Hematopoietic multipotent progenitor cell treated with erythropoietin and hydrocortisone succinate and interleukin-3 and kit ligand, for 4 days (in vitro differentiated cells): ENCODE measurements around the gene SPOUT1.

Experiments used
- DNase-seq: peaks from one replicate; pipeline ENCODE4 v3.0.0-alpha.2; 2015

Gene SPOUT1

GRCh38 chr9:128835246-128836210 is 5.9 kb upstream of the SPOUT1 start:
- DNase-seq = no peak

GRCh38 chr9:128833696-128834095 is 4.1 kb upstream of the SPOUT1 start:
- no peak for DNase-seq

- no peak for DNase-seq
Observed at GRCh38 chr9:128828719-128829452, 708 bp downstream of the SPOUT1 start.

GRCh38 chr9:128828267-128828666 is 1.3 kb downstream of the SPOUT1 start:
- DNase-seq = no peak

GRCh38 chr9:128825923-128826700 is 3.5 kb downstream of the SPOUT1 start:
- no peak for DNase-seq

GRCh38 chr9:128824911-128825310 is 4.7 kb downstream of the SPOUT1 start:
- DNase-seq = no peak

GRCh38 chr9:128823903-128824406 is 5.6 kb downstream of the SPOUT1 start:
- DNase-seq = no peak

GRCh38 chr9:128823362-128823902 is 6.2 kb downstream of the SPOUT1 start:
- DNase-seq = no peak

- no peak for DNase-seq
Observed at GRCh38 chr9:128822407-128823042, 7.1 kb downstream of the SPOUT1 start.

- DNase-seq = no peak
Observed at GRCh38 chr9:128821584-128822406, 7.8 kb downstream of the SPOUT1 start.

- DNase-seq = no peak
Observed at GRCh38 chr9:128820665-128821583, 8.7 kb downstream of the SPOUT1 start.

GRCh38 chr9:128819716-128820664 is 9.6 kb downstream of the SPOUT1 start:
- DNase-seq = peak; percentile 45

- peak; percentile 74 for DNase-seq
Observed at GRCh38 chr9:128818839-128819715, 10.5 kb downstream of the SPOUT1 start.

- DNase-seq = peak; percentile 99
Observed at GRCh38 chr9:128818099-128818838, 11.3 kb downstream of the SPOUT1 start, which contains the start of gene ENDOG. ENDOG (plus strand) TSS chr9:128818500; CDS start chr9:128818685, 185 bp downstream.

GRCh38 chr9:128810873-128811272 is 18.7 kb downstream of the SPOUT1 start:
- DNase-seq = no peak

GRCh38 chr9:128809831-128810230 is 19.8 kb downstream of the SPOUT1 start:
- DNase-seq = no peak
